Astrocyte (in vitro differentiated cells and primary cell): Measurements from ENCODE around the gene CAPN9.

Experiments used
- CTCF ChIP-seq: IDR thresholded peaks from 2 replicates; pipeline ENCODE4 v1.5.1; 2011; ENCODE audit warnings: low read depth, mild to moderate bottlenecking, inconsistent platforms, low read length, moderate library complexity; ENCODE audit not compliant: insufficient read depth
- EZH2 ChIP-seq: IDR thresholded peaks from 2 replicates; pipeline ENCODE4 v1.6.1; 2012; ENCODE audit warnings: mild to moderate bottlenecking, low read length, inconsistent platforms; ENCODE audit not compliant: insufficient read depth

- TF ChIP-seq CTCF = no peak
- TF ChIP-seq EZH2 = no peak
These were observed 7.6 kb downstream of the CAPN9 start for GRCh38 chr1:230754796-230755195.
